GM23338 (cell line): ENCODE results near the gene IFT43. TPM values are rescaled to one million over a fixed set of nuclear protein-coding genes. Genes with fewer than 3 reads are reported as not detected.

Source experiments
- ATAC-seq: fragments of 200-7000 bp; cut with Tn5 transposase; 3 replicates; pipeline ENCODE4 v1.9.1; 2020
- DNase-seq: peaks from one replicate; pipeline ENCODE4 v3.0.0-alpha.2; 2015; ENCODE audit warnings: low spot score
- H2AFZ ChIP-seq: fragments of 200-600 bp; sonication (generic); 2 replicates; pipeline ENCODE4 v1.8.0; 2016; ENCODE audit warnings: antibody characterized with exemption, mild to moderate bottlenecking, moderate library complexity
- H3F3A ChIP-seq: fragments of 200-600 bp; sonication (generic); replicated peaks from 2 replicates; pipeline ENCODE4 v1.8.0; 2017; ENCODE audit warnings: antibody characterized with exemption, mixed run types, low read depth
- H3K27ac ChIP-seq: fragments of 200-600 bp; sonication (generic); 2 replicates; pipeline ENCODE4 v1.6.1; 2016; ENCODE audit warnings: low read depth
- H3K27me3 ChIP-seq: fragments of 200-600 bp; sonication (generic); 2 replicates; pipeline ENCODE4 v1.8.0; 2016; ENCODE audit warnings: mild to moderate bottlenecking, mixed run types, moderate library complexity; ENCODE audit not compliant: insufficient read depth
- H3K36me3 ChIP-seq: fragments of 200-600 bp; sonication (generic); 2 replicates; pipeline ENCODE4 v1.8.0; 2016; ENCODE audit warnings: mild to moderate bottlenecking; ENCODE audit not compliant: insufficient read depth
- H3K4me1 ChIP-seq: fragments of 200-600 bp; sonication (generic); 2 replicates; pipeline ENCODE4 v1.8.0; 2016; ENCODE audit warnings: mild to moderate bottlenecking, moderate library complexity; ENCODE audit not compliant: insufficient read depth
- H3K4me2 ChIP-seq: fragments of 200-600 bp; sonication (generic); 2 replicates; pipeline ENCODE4 v1.7.1; 2017; ENCODE audit warnings: mixed run types
- H3K4me3 ChIP-seq: fragments of 200-600 bp; sonication (generic); 2 replicates; pipeline ENCODE4 v1.6.1; 2016; ENCODE audit warnings: mixed run types
- H3K79me2 ChIP-seq: fragments of 200-600 bp; sonication (generic); replicated peaks from 2 replicates; pipeline ENCODE4 v1.8.0; 2017; ENCODE audit warnings: mild to moderate bottlenecking; ENCODE audit not compliant: insufficient read depth
- H3K9me2 ChIP-seq: fragments of 200-600 bp; sonication (generic); 2 replicates; pipeline ENCODE4 v1.8.0; 2017; ENCODE audit not compliant: insufficient read depth
- H4K20me1 ChIP-seq: fragments of 200-600 bp; sonication (generic); replicated peaks from 2 replicates; pipeline ENCODE4 v1.8.0; 2017; ENCODE audit warnings: mild to moderate bottlenecking; ENCODE audit not compliant: insufficient read depth
- H3K27ac Mint-ChIP-seq: 2 replicates; pipeline ENCODE4 v1.8.0; 2020; ENCODE audit warnings: inconsistent platforms, mild to moderate bottlenecking, moderate library complexity, mixed read lengths
- H3K27me3 Mint-ChIP-seq: 3 replicates; pipeline ENCODE4 v1.8.0; 2022; ENCODE audit warnings: low read depth, mild to moderate bottlenecking, moderate library complexity, mixed read lengths, inconsistent platforms; ENCODE audit not compliant: insufficient read depth, poor library complexity
- H3K36me3 Mint-ChIP-seq: 3 replicates; pipeline ENCODE4 v1.8.0; 2021; ENCODE audit warnings: low read depth, mild to moderate bottlenecking, inconsistent platforms, moderate library complexity, mixed read lengths
- H3K4me1 Mint-ChIP-seq: 3 replicates; pipeline ENCODE4 v1.8.0; 2020; ENCODE audit warnings: mild to moderate bottlenecking, inconsistent platforms, mixed read lengths
- H3K4me3 Mint-ChIP-seq: 3 replicates; pipeline ENCODE4 v1.8.0; 2021; ENCODE audit warnings: moderate library complexity, mild to moderate bottlenecking, inconsistent platforms, mixed read lengths
- H3K9me3 Mint-ChIP-seq: 3 replicates; pipeline ENCODE4 v1.8.0; 2020; ENCODE audit warnings: moderate library complexity, mild to moderate bottlenecking, inconsistent platforms, mixed read lengths
- CREB1 ChIP-seq: fragments of 250-450 bp; sonication (Bioruptor Pico); IDR thresholded peaks from 2 replicates; pipeline ENCODE4 v1.5.0; 2020; ENCODE audit warnings: low read depth, mild to moderate bottlenecking, moderate library complexity
- ETS1 ChIP-seq: IDR thresholded peaks from 2 replicates; pipeline ENCODE4 v1.6.1; 2016; ENCODE audit warnings: antibody characterized with exemption
- EZH2 ChIP-seq: fragments of 200-600 bp; sonication (generic); IDR thresholded peaks from one replicate; pipeline ENCODE4 v1.8.0; 2017; ENCODE audit warnings: antibody characterized with exemption, mild to moderate bottlenecking, low read depth; ENCODE audit not compliant: unreplicated experiment
- EZH2phosphoT487 ChIP-seq: fragments of 200-600 bp; sonication (generic); IDR thresholded peaks from one replicate; pipeline ENCODE4 v1.8.1; 2018; ENCODE audit warnings: antibody characterized with exemption; ENCODE audit not compliant: unreplicated experiment
- JUNB ChIP-seq: IDR thresholded peaks from one replicate; pipeline ENCODE4 v1.6.1; 2016; ENCODE audit warnings: antibody characterized with exemption; ENCODE audit not compliant: unreplicated experiment
- NANOG ChIP-seq: IDR thresholded peaks from 2 replicates; pipeline ENCODE4 v1.6.1; 2016; ENCODE audit warnings: antibody characterized with exemption, borderline replicate concordance
- POLR2AphosphoS5 ChIP-seq: IDR thresholded peaks from 2 replicates; pipeline ENCODE4 v1.6.1; 2016; ENCODE audit warnings: antibody characterized with exemption, low read depth
- STAT1 ChIP-seq: IDR thresholded peaks from one replicate; pipeline ENCODE4 v1.6.1; 2016; ENCODE audit warnings: antibody characterized with exemption; ENCODE audit not compliant: unreplicated experiment
- ZNF114 ChIP-seq: fragments of 250-450 bp; sonication (Bioruptor Pico); IDR thresholded peaks from 2 replicates; pipeline ENCODE4 v1.5.0; 2020; ENCODE audit warnings: mild to moderate bottlenecking, moderate library complexity
- ZNF331 ChIP-seq: fragments of 250-450 bp; sonication (Bioruptor Pico); IDR thresholded peaks from 2 replicates; pipeline ENCODE4 v1.5.0; 2020; ENCODE audit warnings: low read depth, mild to moderate bottlenecking, moderate library complexity
- polyA plus RNA-seq: library from polyadenylated mRNA; unstranded; fragments of >200 nt; fragmentation: Nextera tagmentation; extraction: Ambion mirVana; gene quantifications from 2 replicates; pipeline ENCODE4 v1.2.1, GENCODE V29; 2016
- total RNA-seq: library from RNA; depleted of rRNA; stranded (reverse); fragments of >200 nt; shearing (Covaris generic); gene quantifications from 2 replicates; pipeline ENCODE4 v1.2.3, GENCODE V29; 2014
- TF ChIP-seq, protein P1 (sequence below), 2 experiments: fragments of 200-600 bp in 1 of 2; sonication (generic) in 1 of 2; conservative IDR thresholded peaks; 2 replicates each; pipeline versions ENCODE4 v1.5.1 to v1.6.1; 2016 to 2017; ENCODE audit warnings: antibody characterized with exemption in 2 of 2, low read depth in 2 of 2, mild to moderate bottlenecking in 2 of 2, moderate library complexity in 1 of 2
- TF ChIP-seq, protein P2 (sequence below): IDR thresholded peaks from one replicate; pipeline ENCODE4 v1.6.1; 2018; ENCODE audit warnings: antibody characterized with exemption; ENCODE audit not compliant: unreplicated experiment

Gene IFT43
- total and polyA plus RNA-seq, 2 experiments from 2014 or later: 21.5 to 43.1 TPM

GRCh38 chr14:76113691-76114090, 128.1 kb downstream of the IFT43 start:
- peak overlapping the region; percentile 39 for H2AFZ ChIP-seq
- H4K20me1 ChIP-seq: no peaks in the 10 kb centered on the region
- H3K27me3 ChIP-seq: no peaks in the 10 kb centered on the region
- H3K36me3 ChIP-seq: no peaks in the 10 kb centered on the region
- DNase-seq (peak; percentile 66), ATAC-seq (peak; percentile 26)
- H3K4me1 Mint-ChIP-seq: peaks cover 52% of the 10 kb centered on the region
- H3K27ac Mint-ChIP-seq: peak overlapping the region; percentile 91
- peak overlapping the region; percentile 61 for H3K4me2 ChIP-seq
- peaks cover 6% of the 10 kb centered on the region; the same call in 2 of the 3 replicates for H3K9me3 Mint-ChIP-seq
- H3K36me3 Mint-ChIP-seq: peaks cover 7% of the 10 kb centered on the region
- no peaks in the 10 kb centered on the region for H3K79me2 ChIP-seq
- H3K27me3 Mint-ChIP-seq: peaks cover 23% of the 10 kb centered on the region
- peaks cover 38% of the 10 kb centered on the region for H3K4me1 ChIP-seq
- peak overlapping the region; percentile 34 for H3K4me3 ChIP-seq
- TF ChIP-seq, protein P1, sequence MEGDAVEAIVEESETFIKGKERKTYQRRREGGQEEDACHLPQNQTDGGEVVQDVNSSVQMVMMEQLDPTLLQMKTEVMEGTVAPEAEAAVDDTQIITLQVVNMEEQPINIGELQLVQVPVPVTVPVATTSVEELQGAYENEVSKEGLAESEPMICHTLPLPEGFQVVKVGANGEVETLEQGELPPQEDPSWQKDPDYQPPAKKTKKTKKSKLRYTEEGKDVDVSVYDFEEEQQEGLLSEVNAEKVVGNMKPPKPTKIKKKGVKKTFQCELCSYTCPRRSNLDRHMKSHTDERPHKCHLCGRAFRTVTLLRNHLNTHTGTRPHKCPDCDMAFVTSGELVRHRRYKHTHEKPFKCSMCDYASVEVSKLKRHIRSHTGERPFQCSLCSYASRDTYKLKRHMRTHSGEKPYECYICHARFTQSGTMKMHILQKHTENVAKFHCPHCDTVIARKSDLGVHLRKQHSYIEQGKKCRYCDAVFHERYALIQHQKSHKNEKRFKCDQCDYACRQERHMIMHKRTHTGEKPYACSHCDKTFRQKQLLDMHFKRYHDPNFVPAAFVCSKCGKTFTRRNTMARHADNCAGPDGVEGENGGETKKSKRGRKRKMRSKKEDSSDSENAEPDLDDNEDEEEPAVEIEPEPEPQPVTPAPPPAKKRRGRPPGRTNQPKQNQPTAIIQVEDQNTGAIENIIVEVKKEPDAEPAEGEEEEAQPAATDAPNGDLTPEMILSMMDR (conservative IDR thresholded peaks at IDR 0.05; ENCODE audit: low read depth in 2 of 2): no peak
- TF ChIP-seq ETS1: no peak
- TF ChIP-seq POLR2AphosphoS5: peak; percentile 50; the same call in 1 of the 2 replicates
- no peak for TF ChIP-seq EZH2
- no peak for TF ChIP-seq CREB1 (CRISPR knock-in tag)
- peak; percentile 9; the same call in 1 of the 2 replicates for TF ChIP-seq NANOG
- no peak for TF ChIP-seq JUNB
- peaks cover 20% of the 10 kb centered on the region; the same call in 1 of the 2 replicates for H3F3A ChIP-seq
- H3K27ac ChIP-seq: peak overlapping the region; percentile 88
- H3K4me3 Mint-ChIP-seq: peak overlapping the region; percentile 27; the same call in 2 of the 3 replicates
- H3K9me2 ChIP-seq: peaks cover 9% of the 10 kb centered on the region; the same call in 1 of the 2 replicates

DNA sequence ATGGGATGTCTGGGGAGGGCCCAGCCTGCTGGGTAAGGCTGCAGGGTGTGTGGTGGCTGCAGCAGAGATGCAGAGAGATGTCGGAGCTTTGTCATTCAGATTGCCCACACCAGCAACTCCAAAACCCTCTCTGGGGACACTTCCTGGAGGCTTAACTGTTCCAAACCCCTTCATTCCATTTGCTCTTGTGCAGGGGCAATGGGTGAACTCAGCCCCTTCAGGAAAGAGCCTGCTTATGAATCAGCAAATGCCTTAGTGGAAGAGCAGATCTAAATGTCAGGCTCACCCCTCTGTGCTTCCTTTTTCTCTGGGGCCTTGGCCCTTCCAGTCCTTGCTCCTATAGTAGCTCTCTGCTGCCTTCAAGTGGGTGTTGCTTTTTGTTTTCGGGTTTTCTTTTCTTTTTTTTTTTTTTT, 129.5 kb downstream of the IFT43 start:
- DNase-seq (peak; percentile 57), ATAC-seq (peak; percentile 56)
- H4K20me1 ChIP-seq: no peaks in the 10 kb centered on the region
- Mint-ChIP-seq H3K27ac (peak overlapping the region; percentile 22; the same call in 1 of the 2 replicates), H3K27me3 (peaks cover 23% of the 10 kb centered on the region), H3K36me3 (peaks cover 7% of the 10 kb centered on the region), H3K9me3 (peaks cover 6% of the 10 kb centered on the region; the same call in 2 of the 3 replicates), H3K4me3 (no peak overlapping the region), H3K4me1 (peaks cover 52% of the 10 kb centered on the region)
- peaks cover 38% of the 10 kb centered on the region for H3K4me1 ChIP-seq
- H2AFZ ChIP-seq: peak overlapping the region; percentile 90; the same call in 1 of the 2 replicates
- no peaks in the 10 kb centered on the region for H3K36me3 ChIP-seq
- H3K79me2 ChIP-seq: no peaks in the 10 kb centered on the region
- H3K27me3 ChIP-seq: no peaks in the 10 kb centered on the region
- H3K4me3 ChIP-seq: no peak overlapping the region; the same call in 1 of the 2 replicates
- peak overlapping the region; percentile 23; the same call in 1 of the 2 replicates for H3K27ac ChIP-seq
- peaks cover 20% of the 10 kb centered on the region; the same call in 1 of the 2 replicates for H3F3A ChIP-seq
- H3K9me2 ChIP-seq: peaks cover 9% of the 10 kb centered on the region; the same call in 1 of the 2 replicates
- H3K4me2 ChIP-seq: peak overlapping the region; percentile 61
- TF ChIP-seq JUNB: no peak
- TF ChIP-seq NANOG: peak; percentile 45; the same call in 1 of the 2 replicates
- no peak for TF ChIP-seq EZH2phosphoT487
- TF ChIP-seq, protein P2, sequence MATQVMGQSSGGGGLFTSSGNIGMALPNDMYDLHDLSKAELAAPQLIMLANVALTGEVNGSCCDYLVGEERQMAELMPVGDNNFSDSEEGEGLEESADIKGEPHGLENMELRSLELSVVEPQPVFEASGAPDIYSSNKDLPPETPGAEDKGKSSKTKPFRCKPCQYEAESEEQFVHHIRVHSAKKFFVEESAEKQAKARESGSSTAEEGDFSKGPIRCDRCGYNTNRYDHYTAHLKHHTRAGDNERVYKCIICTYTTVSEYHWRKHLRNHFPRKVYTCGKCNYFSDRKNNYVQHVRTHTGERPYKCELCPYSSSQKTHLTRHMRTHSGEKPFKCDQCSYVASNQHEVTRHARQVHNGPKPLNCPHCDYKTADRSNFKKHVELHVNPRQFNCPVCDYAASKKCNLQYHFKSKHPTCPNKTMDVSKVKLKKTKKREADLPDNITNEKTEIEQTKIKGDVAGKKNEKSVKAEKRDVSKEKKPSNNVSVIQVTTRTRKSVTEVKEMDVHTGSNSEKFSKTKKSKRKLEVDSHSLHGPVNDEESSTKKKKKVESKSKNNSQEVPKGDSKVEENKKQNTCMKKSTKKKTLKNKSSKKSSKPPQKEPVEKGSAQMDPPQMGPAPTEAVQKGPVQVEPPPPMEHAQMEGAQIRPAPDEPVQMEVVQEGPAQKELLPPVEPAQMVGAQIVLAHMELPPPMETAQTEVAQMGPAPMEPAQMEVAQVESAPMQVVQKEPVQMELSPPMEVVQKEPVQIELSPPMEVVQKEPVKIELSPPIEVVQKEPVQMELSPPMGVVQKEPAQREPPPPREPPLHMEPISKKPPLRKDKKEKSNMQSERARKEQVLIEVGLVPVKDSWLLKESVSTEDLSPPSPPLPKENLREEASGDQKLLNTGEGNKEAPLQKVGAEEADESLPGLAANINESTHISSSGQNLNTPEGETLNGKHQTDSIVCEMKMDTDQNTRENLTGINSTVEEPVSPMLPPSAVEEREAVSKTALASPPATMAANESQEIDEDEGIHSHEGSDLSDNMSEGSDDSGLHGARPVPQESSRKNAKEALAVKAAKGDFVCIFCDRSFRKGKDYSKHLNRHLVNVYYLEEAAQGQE: no peak
- TF ChIP-seq CREB1 (CRISPR knock-in tag): no peak
- no peak for TF ChIP-seq ZNF114
- TF ChIP-seq EZH2: no peak
- TF ChIP-seq ETS1: no peak
- TF ChIP-seq ZNF331 (CRISPR knock-in tag): no peak
- TF ChIP-seq STAT1: no peak
- TF ChIP-seq, protein P1 (conservative IDR thresholded peaks at IDR 0.05; ENCODE audit: low read depth in 2 of 2): peak; percentile 27 to 49; a peak in 3 of 4 replicates
- no peak for TF ChIP-seq POLR2AphosphoS5
